Nephron progenitor cell (in vitro differentiated cells): Measurements from ENCODE around the gene CHI3L1.
A peak's percentile ranks its signal among the peaks of the same experiment; 100 is the strongest.

Experiments
- DNase-seq: peaks from one replicate; pipeline ENCODE4 v3.0.0; 2021
- H3K27ac Mint-ChIP-seq: 2 replicates; pipeline ENCODE4 v1.8.0; 2021; ENCODE audit warnings: mild to moderate bottlenecking, moderate library complexity, mixed read lengths
- H3K27me3 Mint-ChIP-seq: 2 replicates; pipeline ENCODE4 v1.8.0; 2021; ENCODE audit warnings: mild to moderate bottlenecking, low read depth, mixed read lengths; ENCODE audit not compliant: poor library complexity
- H3K36me3 Mint-ChIP-seq: 2 replicates; pipeline ENCODE4 v1.8.0; 2021; ENCODE audit warnings: low read depth, mixed read lengths
- H3K4me1 Mint-ChIP-seq: 2 replicates; pipeline ENCODE4 v1.8.0; 2021; ENCODE audit warnings: mixed read lengths
- H3K4me3 Mint-ChIP-seq: 2 replicates; pipeline ENCODE4 v1.8.0; 2021; ENCODE audit warnings: mild to moderate bottlenecking, moderate library complexity, mixed read lengths
- H3K9me3 Mint-ChIP-seq: 2 replicates; pipeline ENCODE4 v1.8.0; 2021; ENCODE audit warnings: mild to moderate bottlenecking, moderate library complexity, mixed read lengths
- TF ChIP-seq, protein P1 (sequence below): fragments of 200-600 bp; sonication (generic); IDR thresholded peaks from 2 replicates; pipeline ENCODE4 v1.5.0; 2021; ENCODE audit warnings: antibody characterized with exemption

CHI3L1 gene

DNA sequence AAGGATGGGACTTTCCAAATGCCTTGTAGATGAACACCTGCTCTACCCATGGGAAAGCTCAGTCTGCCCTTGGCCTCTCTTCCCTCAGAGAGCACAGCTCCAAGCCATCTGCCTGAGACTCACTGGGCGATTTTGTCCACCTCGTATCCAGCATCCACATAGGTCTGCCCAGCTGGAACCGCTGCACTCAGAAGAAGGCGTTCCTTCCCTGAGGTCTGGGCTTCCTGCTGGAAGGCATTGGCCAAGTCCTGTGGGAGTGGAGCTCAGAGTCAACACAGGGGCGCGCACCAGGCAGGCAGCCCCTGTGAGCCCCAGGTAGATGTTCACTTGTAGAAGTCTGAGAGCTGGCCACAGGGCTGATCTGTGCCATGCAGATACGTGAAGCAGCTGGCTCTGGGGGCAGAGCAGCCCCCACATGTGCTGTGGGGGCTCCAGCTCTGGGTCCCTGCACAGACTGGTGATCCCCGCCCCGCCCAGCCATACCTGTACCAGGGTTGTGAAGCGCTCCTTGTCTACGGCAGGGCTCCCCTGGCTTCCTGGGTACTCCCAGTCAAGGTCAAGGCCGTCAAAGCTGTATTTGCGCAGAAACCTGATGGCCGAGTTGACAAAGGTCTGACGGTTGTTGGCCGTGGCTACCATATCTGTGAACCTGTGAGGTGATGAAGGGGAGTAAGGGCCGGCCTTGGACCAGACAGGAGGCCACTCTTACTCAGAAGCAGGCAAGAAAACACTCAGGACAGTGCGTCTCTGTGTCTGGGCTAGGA lies 36.7 kb upstream of the CHI3L1 start:
- DNase-seq: no peak
- H3K27me3 Mint-ChIP-seq: peaks cover 51% of the 10 kb centered on the region

DNA sequence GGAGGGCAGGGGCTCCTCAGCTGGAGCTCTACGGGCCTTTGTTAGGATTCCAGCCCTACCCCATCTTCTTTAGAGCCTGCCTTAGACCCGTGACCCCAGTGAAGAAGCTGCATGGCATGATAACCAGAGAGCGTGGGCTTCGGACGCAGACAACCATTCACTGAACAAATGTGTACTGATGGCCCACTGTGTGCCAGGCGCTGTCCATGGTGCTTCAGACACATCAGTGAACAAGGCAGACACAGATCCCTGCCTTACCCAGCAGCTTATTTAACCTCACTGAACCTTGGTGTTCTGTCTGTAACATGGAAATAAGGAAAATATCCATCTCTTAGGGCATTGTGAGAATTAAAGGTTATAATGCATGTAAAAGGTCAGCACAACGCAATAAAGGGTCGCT lies 33.4 kb upstream of the CHI3L1 start:
- Mint-ChIP-seq H3K27me3 (peaks cover 52% of the 10 kb centered on the region), H3K4me3 (no peak overlapping the region), H3K36me3 (no peaks in the 10 kb centered on the region), H3K27ac (no peak overlapping the region), H3K4me1 (peaks cover 17% of the 10 kb centered on the region), H3K9me3 (no peaks in the 10 kb centered on the region)
- TF ChIP-seq, protein P1, sequence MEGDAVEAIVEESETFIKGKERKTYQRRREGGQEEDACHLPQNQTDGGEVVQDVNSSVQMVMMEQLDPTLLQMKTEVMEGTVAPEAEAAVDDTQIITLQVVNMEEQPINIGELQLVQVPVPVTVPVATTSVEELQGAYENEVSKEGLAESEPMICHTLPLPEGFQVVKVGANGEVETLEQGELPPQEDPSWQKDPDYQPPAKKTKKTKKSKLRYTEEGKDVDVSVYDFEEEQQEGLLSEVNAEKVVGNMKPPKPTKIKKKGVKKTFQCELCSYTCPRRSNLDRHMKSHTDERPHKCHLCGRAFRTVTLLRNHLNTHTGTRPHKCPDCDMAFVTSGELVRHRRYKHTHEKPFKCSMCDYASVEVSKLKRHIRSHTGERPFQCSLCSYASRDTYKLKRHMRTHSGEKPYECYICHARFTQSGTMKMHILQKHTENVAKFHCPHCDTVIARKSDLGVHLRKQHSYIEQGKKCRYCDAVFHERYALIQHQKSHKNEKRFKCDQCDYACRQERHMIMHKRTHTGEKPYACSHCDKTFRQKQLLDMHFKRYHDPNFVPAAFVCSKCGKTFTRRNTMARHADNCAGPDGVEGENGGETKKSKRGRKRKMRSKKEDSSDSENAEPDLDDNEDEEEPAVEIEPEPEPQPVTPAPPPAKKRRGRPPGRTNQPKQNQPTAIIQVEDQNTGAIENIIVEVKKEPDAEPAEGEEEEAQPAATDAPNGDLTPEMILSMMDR: no peak
- peak; percentile 49 for DNase-seq

More for the DNA sequence above, 36.7 kb upstream of the CHI3L1 start:
- no peak overlapping the region for H3K27ac Mint-ChIP-seq
- no peaks in the 10 kb centered on the region for H3K4me1 Mint-ChIP-seq
- H3K4me3 Mint-ChIP-seq: no peak overlapping the region
- TF ChIP-seq, protein P1: no peak
- H3K9me3 Mint-ChIP-seq: no peaks in the 10 kb centered on the region
- H3K36me3 Mint-ChIP-seq: no peaks in the 10 kb centered on the region

DNA sequence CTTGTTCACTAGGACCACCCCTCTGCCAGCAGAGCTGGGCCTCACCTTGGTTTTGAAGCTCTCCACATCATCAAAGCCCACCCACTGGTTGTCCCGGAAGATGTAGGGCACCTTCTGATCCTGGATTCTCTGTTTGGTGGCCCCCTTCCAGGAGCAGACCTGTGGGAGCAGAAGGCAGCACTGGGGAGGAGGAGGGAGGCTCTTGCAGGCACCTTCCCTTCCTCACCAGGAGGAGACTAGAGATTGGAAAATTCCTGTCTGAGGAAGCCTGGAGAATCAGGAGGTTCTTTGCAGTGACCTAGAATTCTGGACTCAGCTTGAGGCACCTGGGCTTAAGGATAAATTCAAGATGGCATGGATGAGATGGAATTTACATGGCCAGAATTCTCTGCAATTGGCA lies 32.7 kb upstream of the CHI3L1 start:
- H3K27me3 Mint-ChIP-seq: peaks cover 50% of the 10 kb centered on the region
- no peak overlapping the region for H3K4me3 Mint-ChIP-seq
- TF ChIP-seq, protein P1: no peak
- H3K27ac Mint-ChIP-seq: no peak overlapping the region
- no peaks in the 10 kb centered on the region for H3K9me3 Mint-ChIP-seq
- DNase-seq: no peak
- peaks cover 17% of the 10 kb centered on the region for H3K4me1 Mint-ChIP-seq
- H3K36me3 Mint-ChIP-seq: no peaks in the 10 kb centered on the region

DNA sequence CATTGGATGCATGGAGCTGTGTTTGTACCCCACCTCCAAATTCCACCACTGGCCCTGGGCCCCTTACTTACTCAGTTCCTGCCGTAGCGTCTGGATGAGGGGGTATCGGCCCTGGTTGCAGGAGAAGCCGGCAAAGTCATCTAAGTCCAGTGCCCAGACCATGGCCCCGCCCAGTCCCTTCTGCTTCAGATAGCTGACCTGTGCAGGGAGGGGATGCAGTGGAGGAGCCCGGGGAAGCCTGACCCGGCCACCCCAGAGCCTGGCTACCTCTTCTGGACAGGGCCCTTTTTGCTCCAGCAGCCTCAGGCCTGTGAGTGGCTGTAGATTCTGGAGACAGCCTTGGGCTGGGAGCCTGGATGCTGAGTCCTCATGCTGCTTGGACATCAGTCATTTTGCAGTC lies 31.2 kb upstream of the CHI3L1 start:
- no peak overlapping the region for H3K27ac Mint-ChIP-seq
- TF ChIP-seq, protein P1: no peak
- peaks cover 17% of the 10 kb centered on the region for H3K4me1 Mint-ChIP-seq
- no peaks in the 10 kb centered on the region for H3K36me3 Mint-ChIP-seq
- DNase-seq: no peak
- H3K9me3 Mint-ChIP-seq: no peaks in the 10 kb centered on the region
- no peak overlapping the region for H3K4me3 Mint-ChIP-seq
- peaks cover 40% of the 10 kb centered on the region for H3K27me3 Mint-ChIP-seq

DNA sequence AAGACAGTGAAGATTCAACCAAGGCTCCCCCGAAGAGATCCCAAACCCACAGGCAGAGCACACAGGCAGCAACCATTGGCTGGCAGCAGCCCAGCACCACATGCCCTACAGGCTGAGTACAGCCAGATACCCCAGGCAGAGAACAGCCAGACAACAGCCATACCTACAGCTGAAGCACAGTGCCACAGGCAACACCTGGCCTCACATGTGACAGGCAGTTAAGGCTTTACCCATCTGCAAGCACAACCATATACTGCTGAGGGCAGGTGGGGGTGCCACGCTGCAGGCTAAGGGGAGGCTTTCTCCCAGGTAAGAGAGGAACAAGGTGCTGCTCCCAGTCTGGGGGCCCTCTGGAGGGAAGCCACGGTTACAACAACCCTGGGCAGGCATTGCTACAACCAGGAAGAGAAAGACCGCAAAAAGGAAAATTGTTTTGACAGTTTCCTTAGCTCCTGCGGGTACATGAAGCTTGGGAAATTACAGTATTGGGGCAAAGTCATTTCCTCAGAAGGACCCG lies 30.7 kb upstream of the CHI3L1 start:
- H3K9me3 Mint-ChIP-seq: no peaks in the 10 kb centered on the region
- H3K27me3 Mint-ChIP-seq: peaks cover 40% of the 10 kb centered on the region
- TF ChIP-seq, protein P1: no peak
- H3K27ac Mint-ChIP-seq: no peak overlapping the region
- peaks cover 17% of the 10 kb centered on the region for H3K4me1 Mint-ChIP-seq
- no peak for DNase-seq
- no peak overlapping the region for H3K4me3 Mint-ChIP-seq
- H3K36me3 Mint-ChIP-seq: no peaks in the 10 kb centered on the region
